Measurements from ENCODE around the gene FNDC11. TPM values are rescaled to one million over a fixed set of nuclear protein-coding genes. Genes with fewer than 3 reads are reported as not detected.

The FNDC11 gene
- total RNA-seq, 2 experiments from 2014 or later: 0.23 to 0.27 TPM

- no peak overlapping the region for H3K4me3 Mint-ChIP-seq
- intact Hi-C loops (cut with micrococcal nuclease): no loop called here
- TF ChIP-seq, protein P1, sequence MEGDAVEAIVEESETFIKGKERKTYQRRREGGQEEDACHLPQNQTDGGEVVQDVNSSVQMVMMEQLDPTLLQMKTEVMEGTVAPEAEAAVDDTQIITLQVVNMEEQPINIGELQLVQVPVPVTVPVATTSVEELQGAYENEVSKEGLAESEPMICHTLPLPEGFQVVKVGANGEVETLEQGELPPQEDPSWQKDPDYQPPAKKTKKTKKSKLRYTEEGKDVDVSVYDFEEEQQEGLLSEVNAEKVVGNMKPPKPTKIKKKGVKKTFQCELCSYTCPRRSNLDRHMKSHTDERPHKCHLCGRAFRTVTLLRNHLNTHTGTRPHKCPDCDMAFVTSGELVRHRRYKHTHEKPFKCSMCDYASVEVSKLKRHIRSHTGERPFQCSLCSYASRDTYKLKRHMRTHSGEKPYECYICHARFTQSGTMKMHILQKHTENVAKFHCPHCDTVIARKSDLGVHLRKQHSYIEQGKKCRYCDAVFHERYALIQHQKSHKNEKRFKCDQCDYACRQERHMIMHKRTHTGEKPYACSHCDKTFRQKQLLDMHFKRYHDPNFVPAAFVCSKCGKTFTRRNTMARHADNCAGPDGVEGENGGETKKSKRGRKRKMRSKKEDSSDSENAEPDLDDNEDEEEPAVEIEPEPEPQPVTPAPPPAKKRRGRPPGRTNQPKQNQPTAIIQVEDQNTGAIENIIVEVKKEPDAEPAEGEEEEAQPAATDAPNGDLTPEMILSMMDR (IDR thresholded peaks at IDR 0.05): no peak
- CTCF ChIA-PET: interaction anchor here (1.5 kb wide), 1 partner anchor 26 kb away, joined by 5 read pairs; no protein-coding TSS in a partner anchor
- no peaks in the 10 kb centered on the region for H3K9me3 Mint-ChIP-seq
- DNase-seq: no peak
- POLR2A ChIA-PET: no interaction called here
- H3K4me1 Mint-ChIP-seq (ENCODE audit: low read depth): peaks cover 17% of the 10 kb centered on the region
- no peak overlapping the region for H3K27ac Mint-ChIP-seq
- ATAC-seq: no peak
- H3K27me3 Mint-ChIP-seq: no peaks in the 10 kb centered on the region
- H3K36me3 Mint-ChIP-seq (ENCODE audit: low read depth): peaks cover 3% of the 10 kb centered on the region
Measured at GRCh38 chr20:63564036-63564810, 10.3 kb downstream of the FNDC11 start.

DNA sequence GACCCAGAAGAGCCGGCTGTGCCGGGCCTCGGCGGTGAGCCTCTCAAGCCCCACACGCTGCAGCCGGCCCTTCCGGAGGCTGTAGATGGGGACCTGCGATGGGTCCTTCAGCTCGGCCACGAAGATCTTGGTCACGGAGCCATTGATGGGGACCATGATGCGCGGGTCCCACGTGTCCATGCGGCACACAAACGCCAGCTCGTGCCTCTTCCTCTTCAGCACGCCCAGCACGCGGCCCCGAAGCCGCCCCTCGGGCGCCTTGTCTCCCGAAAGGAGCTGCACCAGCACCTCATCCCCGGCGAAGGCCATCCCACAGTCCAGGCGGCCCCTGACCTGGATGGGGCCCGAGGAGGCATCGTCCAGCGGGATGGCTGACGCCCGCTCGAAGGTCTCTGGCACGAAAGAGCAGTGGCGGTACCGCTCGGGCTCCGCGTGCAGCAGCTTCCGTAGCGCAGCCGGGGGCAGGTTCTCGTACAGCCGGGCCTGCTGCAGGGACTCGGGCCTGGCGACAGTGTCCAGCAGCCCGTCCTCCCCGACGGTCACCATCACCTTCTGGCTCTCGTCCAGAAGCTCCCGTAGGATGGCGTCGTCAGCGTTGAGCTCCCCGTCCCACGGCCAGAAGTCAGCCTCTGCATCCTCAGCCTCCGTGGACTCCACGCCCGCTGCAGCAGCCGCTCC is 11.2 kb downstream of the FNDC11 start:
- H3K4me1 Mint-ChIP-seq (ENCODE audit: low read depth): peaks cover 18% of the 10 kb centered on the region
- H3K9me3 Mint-ChIP-seq: no peaks in the 10 kb centered on the region
- H3K36me3 Mint-ChIP-seq (ENCODE audit: low read depth): peaks cover 3% of the 10 kb centered on the region
- ATAC-seq (no peak), DNase-seq (no peak)
- intact Hi-C loops (cut with micrococcal nuclease): no loop called here
- no peaks in the 10 kb centered on the region for H3K27me3 Mint-ChIP-seq
- TF ChIP-seq, protein P1 (IDR thresholded peaks at IDR 0.05): no peak
- CTCF ChIA-PET: interaction anchor here (1.5 kb wide), 1 partner anchor 27 kb away, joined by 5 read pairs; no protein-coding TSS in a partner anchor
- no peak overlapping the region for H3K27ac Mint-ChIP-seq
- POLR2A ChIA-PET: interaction anchor here (0.6 kb wide), 1 partner anchor 573 kb away, joined by 3 read pairs; no protein-coding TSS in a partner anchor
- H3K4me3 Mint-ChIP-seq: no peak overlapping the region

DNA sequence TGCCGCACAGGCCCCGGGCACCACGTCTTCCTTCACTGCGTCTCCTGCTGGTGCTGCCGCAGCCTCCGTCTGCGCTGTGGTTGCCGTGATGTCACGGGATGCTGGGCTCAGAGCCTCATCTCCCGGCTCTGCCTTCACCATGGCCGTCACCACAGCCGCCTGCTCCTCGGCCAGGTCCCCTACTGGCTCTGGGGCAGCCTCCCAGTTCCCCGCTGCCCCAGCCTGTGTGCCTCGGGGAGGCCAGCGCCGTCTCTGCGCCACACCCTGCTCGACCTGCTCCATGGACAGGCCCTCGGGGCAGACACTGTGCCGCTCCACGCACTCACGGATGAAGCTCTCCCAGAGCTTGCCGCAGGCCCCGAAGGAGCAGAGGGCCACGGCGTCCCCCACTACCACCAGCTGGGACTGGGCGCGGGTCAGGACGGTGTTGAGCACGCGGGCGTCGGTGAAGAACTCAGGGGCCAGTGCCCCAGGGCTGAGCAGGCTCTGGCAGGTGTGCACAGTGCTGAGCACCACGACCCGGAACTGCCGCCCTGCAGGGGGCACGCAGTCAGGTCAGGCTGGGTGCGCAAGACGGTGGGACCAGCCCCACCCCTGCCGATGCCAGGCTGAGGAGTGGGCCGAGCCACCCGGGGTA is 11.9 kb downstream of the FNDC11 start:
- peaks cover 18% of the 10 kb centered on the region for H3K4me1 Mint-ChIP-seq (ENCODE audit: low read depth)
- DNase-seq (no peak), ATAC-seq (no peak)
- H3K36me3 Mint-ChIP-seq (ENCODE audit: low read depth): no peaks in the 10 kb centered on the region
- intact Hi-C loops (cut with micrococcal nuclease): no loop called here
- H3K27ac Mint-ChIP-seq: no peak overlapping the region
- H3K4me3 Mint-ChIP-seq: no peak overlapping the region
- H3K9me3 Mint-ChIP-seq: no peaks in the 10 kb centered on the region
- ChIA-PET CTCF (interaction anchor here (1.5 kb wide), 1 partner anchor 28 kb away, joined by 5 read pairs; no protein-coding TSS in a partner anchor), POLR2A (interaction anchor here (0.6 kb wide), 2 partner anchors 21 to 572 kb away, joined by 3 read pairs; no protein-coding TSS in a partner anchor)
- TF ChIP-seq, protein P1 (IDR thresholded peaks at IDR 0.05): no peak
- no peaks in the 10 kb centered on the region for H3K27me3 Mint-ChIP-seq

GRCh38 chr20:63566395-63567135 is 12.6 kb downstream of the FNDC11 start:
- no peaks in the 10 kb centered on the region for H3K36me3 Mint-ChIP-seq (ENCODE audit: low read depth)
- H3K9me3 Mint-ChIP-seq: no peaks in the 10 kb centered on the region
- H3K4me3 Mint-ChIP-seq: no peak overlapping the region
- CTCF ChIA-PET: interaction anchor here (0.6 to 1.4 kb wide), 2 partner anchors 61 to 298 kb away, joined by 3 read pairs; partner anchors contain the start of gene GMEB2
- POLR2A ChIA-PET: interaction anchor here (0.6 to 1.0 kb wide), 3 partner anchors 9 to 22 kb away, joined by 3 to 4 read pairs (median 4); no protein-coding TSS in a partner anchor
- H3K27me3 Mint-ChIP-seq: no peaks in the 10 kb centered on the region
- TF ChIP-seq, protein P1 (IDR thresholded peaks at IDR 0.05): no peak
- ATAC-seq: no peak
- H3K27ac Mint-ChIP-seq: no peak overlapping the region
- intact Hi-C loops (cut with micrococcal nuclease): no loop called here
- no peak for DNase-seq
- H3K4me1 Mint-ChIP-seq (ENCODE audit: low read depth): peaks cover 18% of the 10 kb centered on the region
